Vagina (tissue), 2 donors: ENCODE measurements around the gene ZDHHC3. TPM values are rescaled to one million over a fixed set of nuclear protein-coding genes. Genes with fewer than 3 reads are reported as not detected.
A peak's percentile ranks its signal among the peaks of the same experiment; 100 is the strongest.

ENCODE experiments used
- DNase-seq, 2 donors: peaks; one replicate each; pipeline ENCODE4 v3.0.0-alpha.2; 2017; ENCODE audit errors: extremely low spot score in 2 of 2
- H3K27ac ChIP-seq: fragments of 200-600 bp; sonication (generic); one replicate; pipeline ENCODE4 v1.5.1; 2019
- H3K27me3 ChIP-seq: fragments of 200-600 bp; sonication (generic); one replicate; pipeline ENCODE4 v1.5.1; 2019
- H3K36me3 ChIP-seq, 2 donors: fragments of 200-600 bp; sonication (generic); one replicate each; pipeline ENCODE4 v1.5.1; 2017 to 2019
- H3K4me1 ChIP-seq: fragments of 200-600 bp; sonication (generic); one replicate; pipeline ENCODE4 v1.5.1; 2019
- H3K4me3 ChIP-seq, 2 donors: fragments of 200-600 bp; sonication (generic); 1 replicate in 1 of 2; 2 replicates in 1 of 2; pipeline ENCODE4 v1.5.1; 2016 to 2019
- H3K9me3 ChIP-seq: fragments of 200-600 bp; sonication (generic); one replicate; pipeline ENCODE4 v1.5.1; 2019
- POLR2A ChIP-seq, 2 donors: fragments of 450-650 bp; IDR thresholded peaks; one replicate each; pipeline ENCODE4 v1.6.1; 2017; ENCODE audit warnings: antibody characterized with exemption in 2 of 2, mild to moderate bottlenecking in 2 of 2, moderate library complexity in 2 of 2
- POLR2AphosphoS5 ChIP-seq, 2 donors: sonication (generic); formaldehyde crosslinking; IDR thresholded peaks; one replicate each; pipeline ENCODE4 v1.9.0; 2017; ENCODE audit warnings: antibody characterized with exemption in 2 of 2, mild to moderate bottlenecking in 2 of 2, low read depth in 1 of 2; ENCODE audit not compliant: insufficient read depth in 1 of 2
- intact Hi-C: fragments of 100-400 bp; cut with DNase I; formaldehyde crosslinking; loops from one replicate; pipeline ENCODE4 v1.15.1; 2023
- total RNA-seq: library from RNA; depleted of rRNA; stranded (reverse); fragments of >200 nt; gene quantifications from one replicate; pipeline ENCODE4 v1.2.3, GENCODE V29; 2016
- TF ChIP-seq, protein P1 (sequence below), 3 experiments: fragments of 450-650 bp in 2 of 3; fragments of 200-600 bp in 1 of 3; sonication (generic) in 1 of 3; IDR thresholded peaks; one replicate each; pipeline ENCODE4 v1.5.1; 2017 to 2019; ENCODE audit warnings: antibody characterized with exemption in 3 of 3, mild to moderate bottlenecking in 2 of 3, moderate library complexity in 2 of 3

The ZDHHC3 gene
- total RNA-seq, 1 donor from 2014 or later = 83.5 TPM

- DNase-seq = no peak
- TF ChIP-seq, protein P1, sequence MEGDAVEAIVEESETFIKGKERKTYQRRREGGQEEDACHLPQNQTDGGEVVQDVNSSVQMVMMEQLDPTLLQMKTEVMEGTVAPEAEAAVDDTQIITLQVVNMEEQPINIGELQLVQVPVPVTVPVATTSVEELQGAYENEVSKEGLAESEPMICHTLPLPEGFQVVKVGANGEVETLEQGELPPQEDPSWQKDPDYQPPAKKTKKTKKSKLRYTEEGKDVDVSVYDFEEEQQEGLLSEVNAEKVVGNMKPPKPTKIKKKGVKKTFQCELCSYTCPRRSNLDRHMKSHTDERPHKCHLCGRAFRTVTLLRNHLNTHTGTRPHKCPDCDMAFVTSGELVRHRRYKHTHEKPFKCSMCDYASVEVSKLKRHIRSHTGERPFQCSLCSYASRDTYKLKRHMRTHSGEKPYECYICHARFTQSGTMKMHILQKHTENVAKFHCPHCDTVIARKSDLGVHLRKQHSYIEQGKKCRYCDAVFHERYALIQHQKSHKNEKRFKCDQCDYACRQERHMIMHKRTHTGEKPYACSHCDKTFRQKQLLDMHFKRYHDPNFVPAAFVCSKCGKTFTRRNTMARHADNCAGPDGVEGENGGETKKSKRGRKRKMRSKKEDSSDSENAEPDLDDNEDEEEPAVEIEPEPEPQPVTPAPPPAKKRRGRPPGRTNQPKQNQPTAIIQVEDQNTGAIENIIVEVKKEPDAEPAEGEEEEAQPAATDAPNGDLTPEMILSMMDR (IDR thresholded peaks at IDR 0.05) = no peak
- TF ChIP-seq POLR2A (IDR thresholded peaks at IDR 0.05) (no peak), POLR2AphosphoS5 (IDR thresholded peaks at IDR 0.05; ENCODE audit: insufficient read depth in 1 of 2, low read depth in 1 of 2) (no peak)
- Histone ChIP-seq H3K27ac (no peak overlapping the region), H3K4me1 (peaks cover 12% of the 10 kb centered on the region), H3K9me3 (no peaks in the 10 kb centered on the region), H3K4me3 (no peak overlapping the region), H3K27me3 (no peaks in the 10 kb centered on the region), H3K36me3 (no peaks in the 10 kb centered on the region)
- intact Hi-C loops = no loop called here
Observed at GRCh38 chr3:44885618-44886017, 90.4 kb downstream of the ZDHHC3 start.

DNA sequence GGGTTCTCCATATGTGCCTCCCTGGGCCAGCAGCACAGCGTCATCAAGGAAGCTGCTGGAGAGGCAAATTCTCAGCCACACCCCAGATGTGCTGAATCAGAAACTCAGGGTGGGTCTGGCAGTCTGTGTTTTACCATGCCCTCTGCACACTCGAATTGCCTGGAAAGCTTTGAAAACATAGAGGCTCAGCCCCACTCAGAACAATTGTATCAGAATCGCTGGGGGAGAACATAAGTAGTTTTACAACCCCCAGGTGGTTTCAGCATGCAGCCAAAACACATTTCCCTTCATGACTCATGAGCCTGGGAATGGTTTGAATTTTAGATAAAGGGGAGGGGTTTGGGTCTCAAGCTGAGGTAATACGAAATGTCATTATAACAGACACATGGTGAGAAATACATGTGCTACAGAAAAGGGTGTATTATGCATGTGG, 92.0 kb downstream of the ZDHHC3 start:
- intact Hi-C loops = no loop called here
- Histone ChIP-seq H3K9me3 (no peaks in the 10 kb centered on the region), H3K4me1 (peaks cover 12% of the 10 kb centered on the region), H3K4me3 (no peak overlapping the region), H3K27ac (peak overlapping the region; percentile 54), H3K27me3 (no peaks in the 10 kb centered on the region), H3K36me3 (no peaks in the 10 kb centered on the region)
- no peak for DNase-seq
- peak in 1 of 2 donors; percentile 54 for TF ChIP-seq POLR2AphosphoS5 (IDR thresholded peaks at IDR 0.05; ENCODE audit: insufficient read depth in 1 of 2, low read depth in 1 of 2)
- TF ChIP-seq, protein P1 (IDR thresholded peaks at IDR 0.05) = no peak

DNA sequence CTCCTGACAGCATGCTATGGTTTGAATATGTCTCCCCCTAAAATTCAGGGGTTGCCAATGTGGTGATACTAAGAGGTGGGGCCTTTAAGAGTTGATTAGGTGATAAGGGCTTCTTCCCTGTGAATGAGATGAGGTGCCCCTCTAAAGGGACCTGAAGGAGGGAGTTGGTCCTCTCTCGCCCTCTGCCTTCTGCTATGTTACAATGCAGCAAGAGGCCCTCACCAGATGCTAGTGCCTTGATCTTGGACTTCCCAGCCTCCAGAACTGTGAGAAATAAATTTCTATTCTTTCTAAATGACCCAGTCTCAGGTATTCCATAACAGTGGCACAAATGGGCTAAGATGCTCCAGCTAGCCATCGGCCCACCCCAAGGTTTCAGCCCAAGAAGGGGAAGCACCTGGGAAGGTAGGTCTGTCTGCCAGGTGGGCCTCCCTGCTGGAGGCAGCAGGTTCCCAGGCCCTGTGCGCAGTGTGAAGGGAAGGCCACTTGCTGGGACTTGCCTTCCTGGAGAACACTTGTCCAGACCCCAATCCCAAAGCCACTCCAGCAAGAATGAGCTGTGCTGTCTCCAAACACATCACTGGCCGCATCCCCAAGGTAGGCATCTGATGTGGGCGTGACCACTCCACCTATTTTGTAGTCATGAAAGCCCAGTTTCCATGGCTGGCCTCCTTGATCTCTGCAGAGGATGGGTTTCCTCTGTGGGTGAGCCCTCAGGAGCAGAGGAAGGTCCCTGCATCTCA, 92.6 kb downstream of the ZDHHC3 start:
- DNase-seq = no peak
- no peaks in the 10 kb centered on the region for H3K36me3 ChIP-seq
- no peak overlapping the region for H3K4me3 ChIP-seq
- TF ChIP-seq, protein P1 (IDR thresholded peaks at IDR 0.05) = no peak
- TF ChIP-seq POLR2A (IDR thresholded peaks at IDR 0.05) (no peak), POLR2AphosphoS5 (IDR thresholded peaks at IDR 0.05; ENCODE audit: insufficient read depth in 1 of 2, low read depth in 1 of 2) (no peak)
- H3K27ac ChIP-seq = peak overlapping the region; percentile 54
- peaks cover 12% of the 10 kb centered on the region for H3K4me1 ChIP-seq
- no peaks in the 10 kb centered on the region for H3K9me3 ChIP-seq
- intact Hi-C loops = no loop called here
- H3K27me3 ChIP-seq = no peaks in the 10 kb centered on the region

DNA sequence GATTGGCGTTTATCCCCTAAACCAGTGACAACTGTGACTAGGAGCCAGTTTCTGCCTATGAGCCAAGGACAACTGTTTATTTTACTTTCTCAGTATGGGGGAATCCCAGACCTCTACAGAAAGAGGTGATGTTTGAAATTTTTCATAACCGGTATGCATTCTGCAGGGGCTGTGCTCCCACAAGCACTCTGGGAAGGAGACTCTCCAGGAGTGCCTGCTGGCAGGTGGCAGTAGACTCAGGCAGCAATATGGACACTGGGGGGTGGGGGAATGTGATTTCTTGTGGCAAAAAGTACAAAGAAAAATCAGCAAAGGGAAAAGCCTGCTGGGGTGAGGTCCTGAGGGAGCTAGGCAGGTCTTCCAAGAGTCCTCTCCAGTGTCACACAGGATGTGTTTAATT, 95.7 kb downstream of the ZDHHC3 start:
- TF ChIP-seq POLR2AphosphoS5 (IDR thresholded peaks at IDR 0.05; ENCODE audit: insufficient read depth in 1 of 2, low read depth in 1 of 2) (no peak), POLR2A (IDR thresholded peaks at IDR 0.05) (no peak)
- TF ChIP-seq, protein P1 (IDR thresholded peaks at IDR 0.05) = no peak
- Histone ChIP-seq H3K4me1 (peaks cover 12% of the 10 kb centered on the region), H3K36me3 (no peaks in the 10 kb centered on the region), H3K27me3 (no peaks in the 10 kb centered on the region), H3K4me3 (no peak overlapping the region), H3K9me3 (no peaks in the 10 kb centered on the region), H3K27ac (no peak overlapping the region)
- DNase-seq = no peak
- intact Hi-C loops = no loop called here

DNA sequence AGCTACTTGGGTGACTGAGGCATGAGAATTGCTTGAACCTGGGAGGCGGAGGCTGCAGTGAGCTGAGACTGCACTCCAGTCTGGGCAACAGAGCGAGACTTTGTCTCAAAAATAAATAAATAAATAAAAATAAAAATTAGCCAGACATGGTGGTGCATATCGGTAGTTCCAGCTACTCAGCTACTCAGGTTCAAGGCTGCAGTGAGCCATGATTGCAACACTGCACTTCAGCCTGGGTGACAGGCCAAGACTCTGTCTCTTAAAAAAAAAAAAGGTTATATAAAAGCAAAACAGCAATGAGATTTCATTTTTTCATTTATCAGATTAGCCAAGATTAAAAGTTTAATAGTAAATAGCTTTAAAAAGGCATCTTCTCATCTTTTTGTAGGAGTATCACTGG, 98.6 kb downstream of the ZDHHC3 start:
- H3K4me1 ChIP-seq = no peaks in the 10 kb centered on the region
- H3K27ac ChIP-seq = no peak overlapping the region
- H3K9me3 ChIP-seq = no peaks in the 10 kb centered on the region
- peak in 1 of 2 donors; percentile 37 for DNase-seq
- no peak overlapping the region for H3K4me3 ChIP-seq
- TF ChIP-seq POLR2AphosphoS5 (IDR thresholded peaks at IDR 0.05; ENCODE audit: insufficient read depth in 1 of 2, low read depth in 1 of 2) = no peak
- TF ChIP-seq, protein P1 (IDR thresholded peaks at IDR 0.05) = no peak
- no peak for TF ChIP-seq POLR2A (IDR thresholded peaks at IDR 0.05)
- no peaks in the 10 kb centered on the region for H3K36me3 ChIP-seq
- intact Hi-C loops = no loop called here
- no peaks in the 10 kb centered on the region for H3K27me3 ChIP-seq
